Lung (tissue), 12 donors: ENCODE results near the gene SBF2. TPM values are rescaled to one million over a fixed set of nuclear protein-coding genes. Genes with fewer than 3 reads are reported as not detected.

Source experiments
- ATAC-seq: fragments of 200-7000 bp; cut with Tn5 transposase; one replicate; pipeline ENCODE4 v1.9.1; 2020; ENCODE audit warnings: moderate number of reproducible peaks; ENCODE audit not compliant: insufficient read depth, low FRiP score
- DNase-seq, 3 donors: peaks; one replicate each; pipeline ENCODE4 v3.0.0-alpha.2; 2013 to 2017
- H3K27ac ChIP-seq, 2 donors: one replicate each; pipeline ENCODE4 v1.5.1; 2013; ENCODE audit warnings: mild to moderate bottlenecking in 2 of 2, moderate library complexity in 2 of 2, control low read depth in 1 of 2, inconsistent platforms in 1 of 2, low read depth in 1 of 2, low read length in 1 of 2
- H3K27me3 ChIP-seq, 3 donors: one replicate each; pipeline ENCODE4 v1.5.1; 2013; ENCODE audit warnings: low read length in 2 of 3; ENCODE audit not compliant: control insufficient read depth in 3 of 3, insufficient read depth in 3 of 3
- H3K36me3 ChIP-seq, 4 donors: one replicate each; pipeline ENCODE4 v1.5.1; 2013; ENCODE audit warnings: low read length in 4 of 4, mild to moderate bottlenecking in 1 of 4, moderate library complexity in 1 of 4; ENCODE audit not compliant: control insufficient read depth in 4 of 4, insufficient read depth in 4 of 4
- H3K4me1 ChIP-seq, 5 donors: one replicate each; pipeline ENCODE4 v1.5.1; 2013; ENCODE audit warnings: low read length in 5 of 5, mild to moderate bottlenecking in 2 of 5, moderate library complexity in 1 of 5; ENCODE audit not compliant: control insufficient read depth in 5 of 5, insufficient read depth in 5 of 5
- H3K4me3 ChIP-seq: one replicate; pipeline ENCODE4 v1.5.1; 2013; ENCODE audit warnings: mild to moderate bottlenecking, control low read depth, moderate library complexity
- H3K9ac ChIP-seq, 2 donors: one replicate each; pipeline ENCODE4 v1.5.1; 2013; ENCODE audit warnings: low read length in 2 of 2, control low read depth in 1 of 2; ENCODE audit not compliant: insufficient read depth in 1 of 2
- H3K9me3 ChIP-seq, 4 donors: one replicate each; pipeline ENCODE4 v1.5.1; 2013; ENCODE audit warnings: low read length in 3 of 4, mild to moderate bottlenecking in 1 of 4, moderate library complexity in 1 of 4; ENCODE audit not compliant: control insufficient read depth in 4 of 4, insufficient read depth in 3 of 4
- WGBS, 2 donors: extraction: QIAGEN DNeasy Blood & Tissue Kit; methylation state at CpG; one replicate each; pipeline ENCODE4 v1.1.7; 2013; 5-methylcytosine and 5-hydroxymethylcytosine counted together
- polyA plus RNA-seq, 2 donors: library from polyadenylated mRNA; stranded (reverse); fragments of 200-250 nt; gene quantifications; one replicate each; pipeline ENCODE4 v1.2.1, GENCODE V29; 2013
- total RNA-seq, 2 donors: library from RNA; depleted of rRNA in 1 of 2; stranded (reverse); fragments of >200 nt in 1 of 2; gene quantifications; one replicate each; pipeline ENCODE4 v1.2.1, GENCODE V29; 2014 to 2021
- TF ChIP-seq, protein P1 (sequence below): IDR thresholded peaks from 2 replicates; pipeline ENCODE4 v1.5.1; 2012; ENCODE audit warnings: mild to moderate bottlenecking; ENCODE audit errors: control extremely low read depth, extremely low read depth
- donor health status: control.
- donor health status: control.
- donor health status: Bipolar disorder and iron deficiency.
- donor health status: healthy.
- donor health status: DM: yes; HTN: yes; CAD: no.

The SBF2 gene
- total and polyA plus RNA-seq, 4 donors = 4.4 to 104 (median 24.9) TPM

DNA sequence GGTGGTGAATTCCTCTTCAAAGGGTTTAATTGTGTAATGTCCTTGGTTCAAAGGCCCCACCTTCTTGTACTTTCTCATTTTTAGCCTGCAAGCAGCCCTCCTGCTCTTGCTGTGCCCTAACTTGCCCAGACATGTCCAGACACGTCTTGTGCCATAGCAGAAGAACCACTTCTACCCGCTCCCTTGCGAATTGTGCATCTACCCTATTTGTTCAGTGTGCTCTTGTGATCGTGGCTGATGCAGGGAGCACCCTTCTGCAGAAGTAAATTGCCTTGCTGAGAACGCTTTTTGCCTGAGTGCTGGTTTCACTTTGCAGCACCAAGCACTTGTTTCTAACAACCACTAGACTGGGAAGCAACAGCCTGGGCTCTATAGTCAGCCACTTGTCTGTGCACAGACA, 249.4 kb downstream of the SBF2 start:
- no peak for ATAC-seq
- 95 to 96% methylated on average over 5 of the region's 5 CpGs for WGBS, 2 donors
- H3K4me1 ChIP-seq = peaks cover 0 to 7% (median 0%) of the 10 kb centered on the region in 5 donors

DNA sequence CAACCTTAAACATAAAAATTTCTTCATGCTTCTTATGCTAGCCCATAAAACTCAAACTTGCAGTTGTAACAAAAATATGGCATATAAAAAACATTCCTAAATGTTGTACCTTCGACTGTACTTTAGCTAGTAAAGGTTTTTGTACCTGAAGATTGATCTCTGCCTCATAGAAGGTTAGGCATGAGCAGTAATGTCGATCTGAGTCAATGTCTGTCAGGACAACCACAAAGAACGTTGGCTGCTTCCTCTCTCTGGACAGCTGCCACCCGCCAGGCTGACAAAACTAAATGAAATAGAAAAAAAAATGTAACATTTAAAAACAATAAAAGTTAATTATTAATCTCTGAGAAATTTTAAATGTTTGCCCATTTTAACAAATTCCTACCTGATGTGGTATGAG, 251.3 kb downstream of the SBF2 start:
- no peak overlapping the region for H3K27ac ChIP-seq
- ATAC-seq (no peak), DNase-seq (no peak)
- TF ChIP-seq, protein P1, sequence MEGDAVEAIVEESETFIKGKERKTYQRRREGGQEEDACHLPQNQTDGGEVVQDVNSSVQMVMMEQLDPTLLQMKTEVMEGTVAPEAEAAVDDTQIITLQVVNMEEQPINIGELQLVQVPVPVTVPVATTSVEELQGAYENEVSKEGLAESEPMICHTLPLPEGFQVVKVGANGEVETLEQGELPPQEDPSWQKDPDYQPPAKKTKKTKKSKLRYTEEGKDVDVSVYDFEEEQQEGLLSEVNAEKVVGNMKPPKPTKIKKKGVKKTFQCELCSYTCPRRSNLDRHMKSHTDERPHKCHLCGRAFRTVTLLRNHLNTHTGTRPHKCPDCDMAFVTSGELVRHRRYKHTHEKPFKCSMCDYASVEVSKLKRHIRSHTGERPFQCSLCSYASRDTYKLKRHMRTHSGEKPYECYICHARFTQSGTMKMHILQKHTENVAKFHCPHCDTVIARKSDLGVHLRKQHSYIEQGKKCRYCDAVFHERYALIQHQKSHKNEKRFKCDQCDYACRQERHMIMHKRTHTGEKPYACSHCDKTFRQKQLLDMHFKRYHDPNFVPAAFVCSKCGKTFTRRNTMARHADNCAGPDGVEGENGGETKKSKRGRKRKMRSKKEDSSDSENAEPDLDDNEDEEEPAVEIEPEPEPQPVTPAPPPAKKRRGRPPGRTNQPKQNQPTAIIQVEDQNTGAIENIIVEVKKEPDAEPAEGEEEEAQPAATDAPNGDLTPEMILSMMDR = no peak
- H3K9ac ChIP-seq = no peak overlapping the region
- peaks cover 0 to 12% (median 6%) of the 10 kb centered on the region in 4 donors for H3K9me3 ChIP-seq
- peaks cover 0 to 22% (median 3%) of the 10 kb centered on the region in 5 donors for H3K4me1 ChIP-seq
- H3K4me3 ChIP-seq = no peak overlapping the region
- no peaks in the 10 kb centered on the region for H3K27me3 ChIP-seq
- 34 to 63% methylated on average over 4 of the region's 4 CpGs for WGBS, 2 donors
- peaks cover 0 to 5% (median 4%) of the 10 kb centered on the region in 4 donors for H3K36me3 ChIP-seq

More for the DNA sequence above, 249.4 kb downstream of the SBF2 start:
- Histone ChIP-seq H3K9me3 (peaks cover 0 to 12% (median 6%) of the 10 kb centered on the region in 4 donors), H3K36me3 (peaks cover 0 to 5% (median 4%) of the 10 kb centered on the region in 4 donors), H3K9ac (no peak overlapping the region), H3K4me3 (no peak overlapping the region), H3K27ac (no peak overlapping the region), H3K27me3 (no peaks in the 10 kb centered on the region)
- DNase-seq = no peak
- TF ChIP-seq, protein P1 = no peak

DNA sequence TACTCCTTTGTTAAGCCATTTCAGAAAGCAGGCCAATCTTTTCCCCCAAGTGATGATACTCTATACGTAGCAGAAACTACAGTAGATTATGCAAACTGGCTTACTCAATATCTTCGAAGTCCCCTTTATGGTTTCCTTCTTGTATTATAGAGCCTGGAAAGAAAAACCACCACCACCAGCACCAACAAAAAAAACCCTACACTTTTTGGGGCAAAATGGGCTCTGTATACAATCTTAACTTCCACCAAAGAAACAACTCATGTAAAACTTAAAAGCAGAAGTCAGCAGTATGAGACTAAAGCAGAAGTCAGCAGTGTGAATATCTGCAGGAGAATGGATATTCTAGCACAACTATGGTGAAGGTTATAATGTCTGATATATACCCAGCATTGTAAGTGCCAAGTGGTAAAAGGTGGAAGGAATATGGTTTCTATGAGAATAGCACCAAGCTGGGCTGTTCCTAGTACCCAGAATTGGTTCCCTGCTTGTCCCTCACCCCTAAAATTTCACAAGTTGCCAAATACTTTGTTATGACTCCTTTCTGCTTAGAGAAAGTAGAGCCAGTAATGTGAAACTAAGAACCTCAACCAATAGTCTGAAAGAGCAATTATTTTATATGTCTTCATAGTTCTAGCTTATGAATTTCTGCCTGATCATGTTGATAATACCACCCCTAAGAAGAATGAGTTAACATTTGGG, 252.1 kb downstream of the SBF2 start:
- H3K27me3 ChIP-seq = no peaks in the 10 kb centered on the region
- peaks cover 0 to 12% (median 6%) of the 10 kb centered on the region in 4 donors for H3K9me3 ChIP-seq
- no peak overlapping the region for H3K27ac ChIP-seq
- H3K36me3 ChIP-seq = peaks cover 0 to 5% (median 2%) of the 10 kb centered on the region in 4 donors
- peaks cover 0 to 22% (median 3%) of the 10 kb centered on the region in 5 donors for H3K4me1 ChIP-seq
- no peak for DNase-seq
- H3K4me3 ChIP-seq = no peak overlapping the region
- WGBS, 2 donors = 34 to 58% methylated on average over 1 to 2 of the region's 2 CpGs
- no peak for ATAC-seq
- TF ChIP-seq, protein P1 = no peak
- H3K9ac ChIP-seq = no peak overlapping the region
